K562 (cell line): ENCODE measurements around the gene SH2D3A. TPM values are rescaled to one million over a fixed set of nuclear protein-coding genes. Genes with fewer than 3 reads are reported as not detected.

ENCODE experiments used
- CBX1 ChIP-seq: sonication (generic); IDR thresholded peaks from 2 replicates; pipeline ENCODE4 v1.6.1; 2016; ENCODE audit warnings: antibody characterized with exemption, low read depth, mild to moderate bottlenecking
- DNMT1 ChIP-seq: fragments of 450-650 bp; IDR thresholded peaks from 2 replicates; pipeline ENCODE4 v1.6.1; 2016; ENCODE audit warnings: antibody characterized with exemption, mild to moderate bottlenecking
- HDAC6 ChIP-seq: IDR thresholded peaks from 2 replicates; pipeline ENCODE4 v1.6.1; 2012; ENCODE audit warnings: low read depth, mild to moderate bottlenecking, control low read depth, inconsistent platforms, low read length, moderate library complexity
- KLF10 ChIP-seq: fragments of 250-450 bp; sonication (Bioruptor Pico); IDR thresholded peaks from 2 replicates; pipeline ENCODE4 v1.6.1; 2021; ENCODE audit warnings: matching md5 sums
- MYBL2 ChIP-seq, 2 experiments: fragments of 450-650 bp in 1 of 2; sonication (generic) in 1 of 2; formaldehyde crosslinking in 1 of 2; IDR thresholded peaks; 2 replicates each; pipeline versions ENCODE4 v1.6.1 to v1.8.1; 2017 to 2022; ENCODE audit warnings: borderline replicate concordance in 1 of 2, inconsistent platforms in 1 of 2, low read depth in 1 of 2, mild to moderate bottlenecking in 1 of 2, missing genetic modification reagents in 1 of 2, moderate library complexity in 1 of 2
- NR1H2 ChIP-seq: sonication (generic); formaldehyde crosslinking; IDR thresholded peaks from 2 replicates; pipeline ENCODE4 v1.4.0; 2020; ENCODE audit warnings: mild to moderate bottlenecking, missing genetic modification reagents
- PHB2 ChIP-seq: fragments of 450-650 bp; IDR thresholded peaks from 2 replicates; pipeline ENCODE4 v1.6.1; 2017; ENCODE audit warnings: low read depth
- SMARCA5 ChIP-seq: fragments of 450-650 bp; IDR thresholded peaks from 2 replicates; pipeline ENCODE4 v1.6.1; 2016
- SUPT5H ChIP-seq: fragments of 450-650 bp; IDR thresholded peaks from 2 replicates; pipeline ENCODE4 v1.6.1; 2016
- TARDBP ChIP-seq: fragments of 450-650 bp; IDR thresholded peaks from 2 replicates; pipeline ENCODE4 v1.6.1; 2016
- ZNF778 ChIP-seq: fragments of 450-650 bp; formaldehyde crosslinking; IDR thresholded peaks from 2 replicates; pipeline ENCODE4 v1.4.0; 2020; ENCODE audit warnings: mild to moderate bottlenecking, moderate library complexity
- polyA plus RNA-seq, 8 experiments: library from polyadenylated mRNA; depleted of rRNA in 4 of 8; stranded (reverse) in 5 of 8; unstranded in 3 of 8; fragments of >200 nt; fragmentation: Nextera tagmentation in 2 of 8; fragmentation: Illumina TruSeq in 1 of 8; extraction: Ambion mirVana in 2 of 8; extraction: Trizol in 1 of 8; gene quantifications; 2 replicates each; pipeline versions ENCODE4 v1.2.1 to v1.2.3, GENCODE V29; 2011 to 2014; ENCODE audit warnings: inconsistent platforms in 1 of 8, missing spikeins in 1 of 8
- total RNA-seq, 7 experiments: library from RNA; depleted of rRNA in 6 of 7; stranded (reverse); fragments of >200 nt in 6 of 7; fragmentation: Illumina TruSeq in 2 of 7; extraction: Trizol in 2 of 7; gene quantifications; 2 replicates each; pipeline versions ENCODE4 v1.2.1 to v1.2.3, GENCODE V29; 2011 to 2021; ENCODE audit warnings: low replicate concordance in 1 of 7
- TF ChIP-seq, protein P1 (sequence below), 2 experiments: fragments of 450-650 bp in 1 of 2; sonication (generic) in 1 of 2; formaldehyde crosslinking in 1 of 2; IDR thresholded peaks; 2 replicates each; pipeline versions ENCODE4 v1.7.1 to v1.9.0; 2016 to 2022; ENCODE audit warnings: inconsistent platforms in 1 of 2, mild to moderate bottlenecking in 1 of 2, missing genetic modification reagents in 1 of 2
- TF ChIP-seq, protein P2 (sequence below): fragments of 450-650 bp; IDR thresholded peaks from 2 replicates; pipeline ENCODE4 v1.7.0; 2016; ENCODE audit warnings: borderline replicate concordance
- TF ChIP-seq, protein P3 (sequence below): fragments of 450-650 bp; IDR thresholded peaks from 2 replicates; pipeline ENCODE4 v1.6.1; 2016; ENCODE audit warnings: antibody characterized with exemption

The SH2D3A gene
- total and polyA plus RNA-seq, 9 of the 15 experiments (the other 6 are each of a cell fraction or from before 2014, with no cell fraction given), result 0.75 to 26.3 (median 8.9) TPM

DNA sequence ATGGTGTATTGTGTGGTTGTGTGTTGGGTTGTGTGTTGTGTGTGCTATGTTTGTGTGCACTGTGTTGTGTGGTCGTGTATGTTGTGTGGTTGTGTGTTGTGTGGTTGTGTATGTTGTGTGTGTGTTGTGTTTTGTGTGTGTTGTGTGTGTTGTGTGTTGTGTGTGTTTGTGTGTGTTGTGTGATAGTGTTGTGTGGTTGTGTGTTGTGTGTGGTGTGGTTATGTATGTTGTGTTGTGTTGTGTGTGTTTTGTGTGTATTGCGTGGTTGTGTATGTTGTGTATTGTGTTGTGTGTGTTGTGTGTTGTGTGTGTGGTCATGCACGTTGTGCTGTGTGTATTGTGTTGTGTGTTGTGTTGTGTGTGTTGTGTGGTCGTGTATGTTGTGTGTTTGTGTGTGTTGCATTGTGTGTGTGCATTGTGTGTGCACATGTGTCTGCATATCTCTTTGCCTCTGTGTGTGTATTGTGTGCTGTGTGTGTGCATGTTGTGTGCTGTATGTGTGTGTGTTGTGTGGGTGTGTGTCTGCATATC, 49.7 kb downstream of the SH2D3A start (continued):
- TF ChIP-seq, protein P1, sequence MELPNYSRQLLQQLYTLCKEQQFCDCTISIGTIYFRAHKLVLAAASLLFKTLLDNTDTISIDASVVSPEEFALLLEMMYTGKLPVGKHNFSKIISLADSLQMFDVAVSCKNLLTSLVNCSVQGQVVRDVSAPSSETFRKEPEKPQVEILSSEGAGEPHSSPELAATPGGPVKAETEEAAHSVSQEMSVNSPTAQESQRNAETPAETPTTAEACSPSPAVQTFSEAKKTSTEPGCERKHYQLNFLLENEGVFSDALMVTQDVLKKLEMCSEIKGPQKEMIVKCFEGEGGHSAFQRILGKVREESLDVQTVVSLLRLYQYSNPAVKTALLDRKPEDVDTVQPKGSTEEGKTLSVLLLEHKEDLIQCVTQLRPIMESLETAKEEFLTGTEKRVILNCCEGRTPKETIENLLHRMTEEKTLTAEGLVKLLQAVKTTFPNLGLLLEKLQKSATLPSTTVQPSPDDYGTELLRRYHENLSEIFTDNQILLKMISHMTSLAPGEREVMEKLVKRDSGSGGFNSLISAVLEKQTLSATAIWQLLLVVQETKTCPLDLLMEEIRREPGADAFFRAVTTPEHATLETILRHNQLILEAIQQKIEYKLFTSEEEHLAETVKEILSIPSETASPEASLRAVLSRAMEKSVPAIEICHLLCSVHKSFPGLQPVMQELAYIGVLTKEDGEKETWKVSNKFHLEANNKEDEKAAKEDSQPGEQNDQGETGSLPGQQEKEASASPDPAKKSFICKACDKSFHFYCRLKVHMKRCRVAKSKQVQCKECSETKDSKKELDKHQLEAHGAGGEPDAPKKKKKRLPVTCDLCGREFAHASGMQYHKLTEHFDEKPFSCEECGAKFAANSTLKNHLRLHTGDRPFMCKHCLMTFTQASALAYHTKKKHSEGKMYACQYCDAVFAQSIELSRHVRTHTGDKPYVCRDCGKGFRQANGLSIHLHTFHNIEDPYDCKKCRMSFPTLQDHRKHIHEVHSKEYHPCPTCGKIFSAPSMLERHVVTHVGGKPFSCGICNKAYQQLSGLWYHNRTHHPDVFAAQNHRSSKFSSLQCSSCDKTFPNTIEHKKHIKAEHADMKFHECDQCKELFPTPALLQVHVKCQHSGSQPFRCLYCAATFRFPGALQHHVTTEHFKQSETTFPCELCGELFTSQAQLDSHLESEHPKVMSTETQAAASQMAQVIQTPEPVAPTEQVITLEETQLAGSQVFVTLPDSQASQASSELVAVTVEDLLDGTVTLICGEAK (IDR thresholded peaks at IDR 0.05), result no peak
- TF ChIP-seq, protein P1 (CRISPR knock-in tag; IDR thresholded peaks at IDR 0.05), result peak; percentile 68
- TF ChIP-seq ZNF778 (CRISPR knock-in tag) (no peak), MYBL2 (IDR thresholded peaks at IDR 0.05; ENCODE audit: low read depth) (peak; percentile 53; the same call in 1 of the 2 replicates), MYBL2 (CRISPR knock-in tag; IDR thresholded peaks at IDR 0.05; ENCODE audit: borderline replicate concordance) (0 out of 2 replicates have a peak, but pooled peaks have one; percentile 28), SUPT5H (peak; percentile 71), HDAC6 (peak; percentile 100), KLF10 (CRISPR knock-in tag) (no peak), CBX1 (peak; percentile 99), DNMT1 (peak; percentile 83; the same call in 1 of the 2 replicates), PHB2 (peak; percentile 77; the same call in 1 of the 2 replicates), NR1H2 (CRISPR knock-in tag) (0 out of 2 replicates have a peak, but pooled peaks have one; percentile 27), TARDBP (no peak), SMARCA5 (peak; percentile 99)
- TF ChIP-seq, protein P2, sequence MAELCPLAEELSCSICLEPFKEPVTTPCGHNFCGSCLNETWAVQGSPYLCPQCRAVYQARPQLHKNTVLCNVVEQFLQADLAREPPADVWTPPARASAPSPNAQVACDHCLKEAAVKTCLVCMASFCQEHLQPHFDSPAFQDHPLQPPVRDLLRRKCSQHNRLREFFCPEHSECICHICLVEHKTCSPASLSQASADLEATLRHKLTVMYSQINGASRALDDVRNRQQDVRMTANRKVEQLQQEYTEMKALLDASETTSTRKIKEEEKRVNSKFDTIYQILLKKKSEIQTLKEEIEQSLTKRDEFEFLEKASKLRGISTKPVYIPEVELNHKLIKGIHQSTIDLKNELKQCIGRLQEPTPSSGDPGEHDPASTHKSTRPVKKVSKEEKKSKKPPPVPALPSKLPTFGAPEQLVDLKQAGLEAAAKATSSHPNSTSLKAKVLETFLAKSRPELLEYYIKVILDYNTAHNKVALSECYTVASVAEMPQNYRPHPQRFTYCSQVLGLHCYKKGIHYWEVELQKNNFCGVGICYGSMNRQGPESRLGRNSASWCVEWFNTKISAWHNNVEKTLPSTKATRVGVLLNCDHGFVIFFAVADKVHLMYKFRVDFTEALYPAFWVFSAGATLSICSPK, result peak; percentile 98; the same call in 1 of the 2 replicates
- TF ChIP-seq, protein P3, sequence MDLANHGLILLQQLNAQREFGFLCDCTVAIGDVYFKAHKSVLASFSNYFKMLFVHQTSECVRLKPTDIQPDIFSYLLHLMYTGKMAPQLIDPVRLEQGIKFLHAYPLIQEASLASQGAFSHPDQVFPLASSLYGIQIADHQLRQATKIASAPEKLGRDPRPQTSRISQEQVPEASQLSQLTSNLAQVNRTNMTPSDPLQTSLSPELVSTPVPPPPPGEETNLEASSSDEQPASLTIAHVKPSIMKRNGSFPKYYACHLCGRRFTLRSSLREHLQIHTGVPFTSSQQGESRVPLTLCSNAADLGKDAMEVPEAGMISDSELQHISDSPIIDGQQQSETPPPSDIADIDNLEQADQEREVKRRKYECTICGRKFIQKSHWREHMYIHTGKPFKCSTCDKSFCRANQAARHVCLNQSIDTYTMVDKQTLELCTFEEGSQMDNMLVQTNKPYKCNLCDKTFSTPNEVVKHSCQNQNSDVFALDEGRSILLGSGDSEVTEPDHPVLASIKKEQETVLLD, result peak; percentile 87
